Ovary (tissue), 3 donors: ENCODE results near the gene MED15.

Experiments
- EP300 ChIP-seq: sonication (generic); formaldehyde crosslinking; IDR thresholded peaks from one replicate; pipeline ENCODE4 v1.6.1; 2017; ENCODE audit warnings: antibody characterized with exemption
- TF ChIP-seq, protein P1 (sequence below), 3 donors: fragments of 450-650 bp in 2 of 3; fragments of 200-600 bp in 1 of 3; IDR thresholded peaks; one replicate each; pipeline versions ENCODE4 v1.5.1 to v1.8.0; 2016 to 2022; ENCODE audit warnings: antibody characterized with exemption in 3 of 3, mild to moderate bottlenecking in 1 of 3
- donor health status: DM: no; HTN: no; CAD: no.

DNA sequence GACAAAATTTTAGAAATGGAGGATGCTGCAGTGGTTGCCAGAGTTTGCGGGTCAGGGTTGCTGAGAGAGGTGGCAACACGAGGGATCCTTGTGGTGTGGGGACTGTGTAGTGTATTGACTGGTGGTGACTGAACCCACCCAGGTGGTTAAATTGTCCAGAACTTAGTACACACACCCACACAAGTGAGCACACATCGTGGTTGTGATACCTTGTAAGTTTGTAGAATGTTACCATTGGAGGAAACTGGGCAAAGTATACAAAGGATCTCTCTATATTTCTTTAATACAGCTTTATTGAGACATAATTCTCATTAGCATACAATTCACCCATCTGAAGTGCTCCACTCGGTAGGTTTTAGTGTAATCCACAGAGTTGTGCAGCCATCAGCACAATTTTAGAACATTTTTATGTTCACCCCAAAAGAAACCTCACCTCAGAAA, 56.1 kb downstream of the MED15 start:
- TF ChIP-seq, protein P1, sequence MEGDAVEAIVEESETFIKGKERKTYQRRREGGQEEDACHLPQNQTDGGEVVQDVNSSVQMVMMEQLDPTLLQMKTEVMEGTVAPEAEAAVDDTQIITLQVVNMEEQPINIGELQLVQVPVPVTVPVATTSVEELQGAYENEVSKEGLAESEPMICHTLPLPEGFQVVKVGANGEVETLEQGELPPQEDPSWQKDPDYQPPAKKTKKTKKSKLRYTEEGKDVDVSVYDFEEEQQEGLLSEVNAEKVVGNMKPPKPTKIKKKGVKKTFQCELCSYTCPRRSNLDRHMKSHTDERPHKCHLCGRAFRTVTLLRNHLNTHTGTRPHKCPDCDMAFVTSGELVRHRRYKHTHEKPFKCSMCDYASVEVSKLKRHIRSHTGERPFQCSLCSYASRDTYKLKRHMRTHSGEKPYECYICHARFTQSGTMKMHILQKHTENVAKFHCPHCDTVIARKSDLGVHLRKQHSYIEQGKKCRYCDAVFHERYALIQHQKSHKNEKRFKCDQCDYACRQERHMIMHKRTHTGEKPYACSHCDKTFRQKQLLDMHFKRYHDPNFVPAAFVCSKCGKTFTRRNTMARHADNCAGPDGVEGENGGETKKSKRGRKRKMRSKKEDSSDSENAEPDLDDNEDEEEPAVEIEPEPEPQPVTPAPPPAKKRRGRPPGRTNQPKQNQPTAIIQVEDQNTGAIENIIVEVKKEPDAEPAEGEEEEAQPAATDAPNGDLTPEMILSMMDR (IDR thresholded peaks at IDR 0.05): no peak
- no peak for TF ChIP-seq EP300
